ENCODE measurements around the gene MYOM3.

DNA sequence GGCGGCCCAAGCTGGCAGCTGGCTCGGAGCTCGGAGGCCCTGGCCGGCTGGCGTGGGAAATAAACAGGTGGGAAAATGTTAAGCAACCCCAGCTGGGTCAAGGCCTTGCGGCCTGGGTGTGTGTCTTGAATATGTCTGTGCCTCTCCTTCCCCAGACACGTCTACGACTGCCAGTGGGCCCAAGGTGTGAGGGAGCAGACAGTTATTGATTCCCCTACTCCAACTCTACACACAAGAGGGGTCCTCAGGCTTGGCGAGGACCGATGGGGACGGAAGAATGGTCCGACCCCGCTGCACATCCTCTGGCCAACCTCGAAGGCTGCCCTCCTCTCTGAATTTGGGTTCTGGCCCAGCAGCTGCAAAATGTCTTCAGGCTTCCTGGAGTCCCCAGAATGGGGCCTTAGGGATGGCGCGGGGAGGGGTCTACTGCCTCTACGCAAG lies 28.8 kb upstream of the MYOM3 start:
- TF ChIP-seq POLR2AphosphoS5 (IDR thresholded peaks at IDR 0.05; ENCODE audit: low read depth, low read length), result no peak
- no peak for TF ChIP-seq POLR2A (IDR thresholded peaks at IDR 0.05; ENCODE audit: low read depth, low read length)

Data from GM12891 (cell line).